GM12801 (cell line): ENCODE results near the gene TXNDC5.

Source experiments
- CTCF ChIP-seq: IDR thresholded peaks from one replicate; pipeline ENCODE4 v1.5.1; 2011; ENCODE audit warnings: control low read depth; ENCODE audit not compliant: insufficient read length; ENCODE audit errors: extremely low read depth

TXNDC5 gene

GRCh38 chr6:7939864-7940228, 29.3 kb upstream of the TXNDC5 start:
- TF ChIP-seq CTCF = no peak

GRCh38 chr6:7939184-7939863, 28.7 kb upstream of the TXNDC5 start:
- no peak for TF ChIP-seq CTCF

GRCh38 chr6:7938562-7939183, 28.1 kb upstream of the TXNDC5 start:
- TF ChIP-seq CTCF = no peak

- no peak for TF ChIP-seq CTCF
Measured at GRCh38 chr6:7933794-7934193, 23.2 kb upstream of the TXNDC5 start.

GRCh38 chr6:7932625-7933024, 22.0 kb upstream of the TXNDC5 start:
- no peak for TF ChIP-seq CTCF

- TF ChIP-seq CTCF = no peak
Measured at GRCh38 chr6:7924867-7925266, 14.3 kb upstream of the TXNDC5 start.

- TF ChIP-seq CTCF = no peak
Measured at GRCh38 chr6:7922596-7922995, 12.0 kb upstream of the TXNDC5 start.
